NCI-H446 (cell line): ENCODE results near the gene ABHD12.

Experiments used
- DNase-seq, 2 experiments: peaks; one replicate each; lab custom pipeline; 2025; lab: John Stamatoyannopoulos, UW

Gene ABHD12

DNA sequence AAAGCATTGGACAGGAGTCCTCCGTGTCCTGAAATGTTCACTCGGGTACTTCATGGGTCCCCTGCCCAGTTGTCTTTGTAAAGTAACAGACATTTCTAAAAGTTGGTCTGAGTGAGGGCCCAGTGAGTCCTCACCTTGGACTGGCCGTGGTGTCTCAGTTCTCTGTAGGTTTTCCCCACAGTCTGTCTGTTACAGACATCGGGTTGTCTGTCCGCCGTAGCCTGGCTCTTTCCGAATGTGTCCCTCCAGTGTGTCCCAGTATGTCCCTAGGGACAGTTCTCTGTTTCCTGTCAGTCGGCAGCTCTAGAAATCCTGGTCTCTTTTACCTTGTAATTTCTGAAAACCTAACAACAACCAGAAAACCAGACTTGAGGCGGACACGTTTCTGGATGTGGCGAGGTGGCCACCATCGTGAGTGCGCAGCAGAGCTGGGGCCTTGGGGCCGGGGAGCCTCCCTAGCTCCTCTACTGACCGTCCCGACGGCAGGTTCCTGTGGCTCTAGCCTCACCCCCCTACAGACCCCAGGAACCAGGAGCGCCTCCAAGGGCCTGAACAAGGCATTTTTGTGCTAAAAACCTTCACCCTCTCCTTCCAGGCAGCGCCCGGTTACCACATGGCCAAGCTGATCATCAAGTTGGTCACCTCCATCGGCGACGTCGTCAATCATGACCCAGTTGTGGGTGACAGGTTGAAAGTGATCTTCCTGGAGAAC lies 100.6 kb downstream of the ABHD12 start:
- DNase-seq: no peak

DNA sequence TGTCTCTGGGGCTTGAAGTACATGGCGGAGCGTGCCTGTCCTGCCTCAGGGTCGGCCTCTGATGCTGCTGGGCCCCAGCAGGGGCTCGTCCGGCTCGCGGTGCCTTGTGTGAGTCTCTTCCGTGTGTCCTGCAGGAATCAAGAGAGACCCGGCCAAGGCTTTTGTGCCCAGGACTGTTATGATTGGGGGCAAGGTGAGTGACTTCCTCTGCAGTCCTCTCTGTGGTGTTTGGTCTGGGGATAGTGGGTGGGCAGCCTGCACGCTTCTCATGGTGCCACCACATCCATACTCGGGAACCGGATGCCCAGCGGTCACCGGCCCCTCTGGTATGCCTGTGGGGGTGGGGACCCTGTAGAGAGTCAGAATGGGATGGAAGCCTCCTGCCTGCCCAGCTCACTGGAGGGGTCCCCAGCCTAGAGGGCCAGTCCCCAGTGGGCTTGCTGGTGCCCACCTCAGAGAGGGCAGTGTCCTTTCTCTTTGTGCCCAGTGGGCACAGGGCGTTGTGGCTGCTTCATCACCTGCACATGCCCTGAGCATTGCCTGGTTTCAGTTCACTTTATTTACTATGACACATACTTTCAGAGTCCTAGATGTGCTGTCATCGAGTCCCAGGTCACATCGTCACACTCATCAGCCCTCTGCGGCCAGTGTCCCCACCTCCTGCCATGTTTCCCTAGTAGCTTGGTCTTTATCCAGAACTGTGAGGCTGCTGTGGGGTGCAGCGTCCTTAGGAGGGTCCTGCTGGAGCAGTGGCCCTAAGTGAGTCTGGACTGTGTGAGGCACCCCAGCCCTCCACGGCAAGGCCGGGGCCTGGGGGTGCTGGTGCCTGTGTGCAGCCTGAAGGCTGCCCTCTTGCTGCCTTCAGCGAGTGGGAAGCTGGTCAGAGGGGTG lies 102.1 kb downstream of the ABHD12 start:
- DNase-seq: no peak

DNA sequence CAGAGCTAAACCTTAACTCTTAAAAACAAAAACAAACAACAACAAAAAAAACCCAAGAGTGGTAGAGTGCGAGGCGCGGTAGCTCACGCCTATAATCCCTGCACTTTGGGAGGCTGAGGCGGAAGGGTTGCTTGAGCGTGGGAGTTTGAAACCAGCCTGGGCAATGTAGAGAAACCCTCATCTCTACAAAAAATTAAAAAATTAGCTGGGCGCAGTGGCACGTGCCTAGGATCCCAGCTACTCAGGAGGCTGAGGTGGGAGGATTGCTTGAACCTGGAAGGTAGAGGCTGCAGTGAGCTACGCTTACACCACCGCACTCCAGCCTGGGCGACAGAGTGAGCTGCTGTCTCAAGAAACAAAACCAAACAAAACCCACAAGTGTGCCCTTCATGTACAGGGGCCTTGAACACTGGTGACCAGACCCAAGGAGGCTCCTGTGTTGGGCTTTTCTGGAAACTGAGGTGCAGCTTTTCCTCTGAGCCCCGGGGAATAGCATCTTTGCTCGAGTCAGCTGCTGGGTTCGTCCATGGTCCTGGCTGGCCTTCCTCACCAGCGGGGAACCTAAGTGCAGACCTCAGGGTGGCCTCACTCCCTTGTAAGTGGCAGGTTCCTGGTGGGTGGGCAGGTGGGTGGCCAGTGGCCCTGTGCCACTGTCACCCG lies 102.9 kb downstream of the ABHD12 start:
- no peak for DNase-seq

DNA sequence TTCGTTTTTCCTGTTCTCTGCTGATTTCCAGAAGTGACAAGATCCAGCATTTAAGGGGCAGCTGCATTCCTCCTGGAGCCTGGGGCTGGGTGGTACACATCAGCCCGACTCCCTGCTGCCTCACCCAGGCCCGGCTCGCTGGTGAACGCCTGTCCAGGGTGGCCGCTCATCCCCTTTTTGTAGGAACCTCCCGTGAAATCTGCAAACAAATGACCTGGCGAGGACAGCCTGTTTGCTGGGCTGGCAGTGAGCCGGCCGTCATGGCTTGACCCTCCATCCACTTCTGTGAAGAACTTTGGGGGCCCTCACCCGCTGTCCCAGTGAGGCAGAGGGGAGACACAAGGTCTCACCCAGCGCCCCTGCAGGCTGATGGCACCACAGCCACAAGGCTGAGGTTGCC lies 103.7 kb downstream of the ABHD12 start:
- DNase-seq: no peak

DNA sequence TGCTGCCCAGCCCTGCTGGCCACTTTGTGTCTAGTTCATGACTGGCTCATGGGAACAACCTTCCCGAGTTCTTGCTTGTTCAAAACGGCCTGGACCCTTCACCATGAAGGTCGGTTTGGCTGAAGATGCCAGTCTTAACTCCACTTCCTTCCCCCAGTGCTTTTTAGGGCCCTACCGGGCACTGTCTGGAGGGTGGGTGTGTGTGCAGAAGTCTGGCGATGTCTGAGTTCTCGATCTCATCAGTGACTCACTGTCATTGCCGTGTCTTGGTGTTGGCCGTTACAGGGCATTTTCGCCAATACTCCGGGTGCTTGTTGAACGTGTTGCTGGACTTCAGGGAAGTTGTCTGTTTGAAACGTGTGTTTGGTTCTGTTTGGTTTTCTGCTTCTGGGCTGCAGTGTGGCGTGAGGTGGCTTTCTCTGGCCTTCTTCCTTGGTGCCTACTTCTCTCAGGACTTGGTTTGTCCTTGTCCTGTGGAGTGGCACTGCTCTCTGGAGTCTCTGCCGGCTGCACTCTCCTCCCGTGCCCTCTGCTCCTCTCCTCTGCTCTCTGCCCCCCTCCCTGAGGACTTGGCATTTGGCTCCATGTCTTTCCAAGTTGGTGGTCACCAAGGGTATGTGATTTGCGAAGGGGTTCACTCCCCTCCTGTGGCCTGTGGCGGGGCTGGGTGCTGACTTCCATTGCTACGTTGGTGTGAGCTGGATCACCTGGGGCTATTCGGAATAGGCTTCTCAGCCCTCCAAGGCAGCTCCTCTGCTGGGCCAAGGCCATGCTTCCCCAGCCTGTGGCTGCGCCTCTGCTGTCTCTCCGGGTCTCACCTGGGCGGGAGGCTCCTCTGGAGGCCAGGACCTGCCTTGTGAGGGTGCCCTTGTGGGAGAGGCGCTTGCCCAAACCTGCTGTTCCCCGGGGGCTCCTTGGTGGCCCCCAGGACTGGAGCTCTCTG lies 104.5 kb downstream of the ABHD12 start:
- DNase-seq: no peak

DNA sequence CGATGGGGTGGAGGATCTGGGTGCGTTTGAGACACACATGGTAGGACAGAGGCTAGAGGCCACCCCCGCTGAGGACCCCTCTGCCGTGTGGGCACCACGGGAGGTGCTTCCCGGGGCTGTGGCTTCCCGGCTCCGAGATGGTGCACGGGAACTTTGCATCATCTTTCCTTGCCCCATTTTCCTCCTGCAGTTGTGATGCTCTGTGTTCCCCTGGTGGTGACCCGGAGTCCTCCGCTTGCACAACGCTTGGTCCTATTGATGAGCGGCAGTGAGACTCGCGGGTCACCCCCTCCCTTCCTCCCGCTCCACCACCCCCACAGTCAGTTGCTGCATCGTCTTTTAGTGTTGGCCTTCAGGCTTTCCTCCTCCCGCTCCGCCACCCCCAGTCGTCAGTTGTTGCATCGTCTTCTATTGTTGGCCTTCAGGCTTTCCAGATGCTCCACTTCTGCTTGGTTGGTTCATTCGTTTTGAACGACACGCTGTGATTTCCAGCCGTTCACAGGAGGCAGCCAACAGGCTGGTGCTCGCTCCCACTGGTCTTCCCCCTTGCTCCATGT lies 105.5 kb downstream of the ABHD12 start:
- DNase-seq: peak; percentile 20 to 55

DNA sequence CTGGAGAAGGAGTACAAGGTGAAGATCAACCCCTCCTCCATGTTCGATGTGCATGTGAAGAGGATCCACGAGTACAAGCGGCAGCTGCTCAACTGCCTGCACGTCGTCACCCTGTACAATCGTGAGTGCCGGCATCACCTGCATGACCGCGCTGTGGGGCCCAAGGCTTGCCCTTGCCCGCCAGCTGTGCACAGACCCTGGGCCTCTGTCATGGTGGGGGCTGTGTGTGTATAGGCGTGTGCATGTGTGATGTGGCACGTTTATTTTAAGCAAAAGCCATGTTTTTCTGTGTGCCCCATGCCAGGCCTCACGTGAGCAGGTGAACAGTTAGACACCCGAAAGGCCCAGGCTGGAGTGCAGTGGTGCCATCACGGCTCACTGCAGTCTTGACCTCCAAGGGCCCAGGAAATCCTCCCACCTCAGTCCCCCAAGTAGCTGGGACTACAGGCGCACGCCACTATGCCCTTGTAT lies 106.5 kb downstream of the ABHD12 start:
- DNase-seq: no peak

DNA sequence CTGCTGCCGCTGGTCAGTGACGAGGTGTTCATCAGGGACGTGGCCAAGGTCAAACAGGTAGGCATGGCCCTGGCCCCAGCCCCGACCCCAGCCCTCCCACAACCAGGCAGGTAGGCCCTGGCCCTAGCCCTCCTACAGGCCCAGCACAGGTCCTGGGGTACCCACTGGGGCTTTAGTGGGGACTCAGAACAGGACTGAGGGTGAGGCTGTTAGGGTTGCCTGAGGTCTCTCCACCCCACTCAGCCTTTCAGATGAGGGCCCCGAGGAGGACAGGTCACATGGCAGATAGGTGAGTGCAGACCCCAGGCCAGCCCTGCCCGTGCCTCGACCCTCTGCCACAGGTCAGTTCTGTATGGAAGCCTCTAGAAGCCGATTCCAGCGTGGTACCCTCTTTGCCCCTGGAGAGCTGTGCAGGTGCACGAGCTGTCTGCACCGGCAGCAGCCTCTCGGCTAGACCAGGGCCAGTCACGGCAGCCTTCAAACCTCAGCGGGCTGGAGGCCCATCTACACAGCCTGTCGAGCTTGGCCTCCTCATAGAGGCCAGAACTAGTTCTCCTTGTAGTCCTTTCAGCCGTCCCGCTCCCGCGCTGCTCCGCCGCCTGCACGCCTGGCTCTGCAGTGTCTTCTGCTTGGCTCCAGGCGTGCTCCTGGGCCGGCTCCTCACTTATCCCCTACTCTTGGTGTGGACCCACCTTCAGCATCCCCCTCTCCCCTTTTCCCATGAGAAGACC lies 107.2 kb downstream of the ABHD12 start:
- DNase-seq: no peak

DNA sequence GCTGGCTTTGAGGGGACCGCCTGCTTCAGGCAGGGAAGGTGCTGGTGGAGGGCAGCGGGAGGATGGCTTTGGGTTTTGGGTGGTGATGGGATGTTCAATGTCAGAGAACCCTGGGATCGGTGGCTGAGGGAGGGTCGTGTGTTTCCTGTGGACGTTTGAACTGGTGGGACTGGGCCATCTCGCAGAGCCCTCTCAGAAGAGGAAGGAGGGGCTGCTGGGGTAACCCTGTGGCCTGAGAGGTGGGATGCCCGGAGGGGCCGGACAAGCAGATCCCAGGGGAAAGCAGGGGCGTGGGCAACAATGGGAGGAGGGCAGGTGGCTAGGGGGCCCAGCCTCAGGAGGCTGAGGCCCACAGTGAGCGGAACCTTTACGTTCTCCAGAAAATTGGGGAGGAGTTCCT lies 107.8 kb downstream of the ABHD12 start:
- DNase-seq: no peak

DNA sequence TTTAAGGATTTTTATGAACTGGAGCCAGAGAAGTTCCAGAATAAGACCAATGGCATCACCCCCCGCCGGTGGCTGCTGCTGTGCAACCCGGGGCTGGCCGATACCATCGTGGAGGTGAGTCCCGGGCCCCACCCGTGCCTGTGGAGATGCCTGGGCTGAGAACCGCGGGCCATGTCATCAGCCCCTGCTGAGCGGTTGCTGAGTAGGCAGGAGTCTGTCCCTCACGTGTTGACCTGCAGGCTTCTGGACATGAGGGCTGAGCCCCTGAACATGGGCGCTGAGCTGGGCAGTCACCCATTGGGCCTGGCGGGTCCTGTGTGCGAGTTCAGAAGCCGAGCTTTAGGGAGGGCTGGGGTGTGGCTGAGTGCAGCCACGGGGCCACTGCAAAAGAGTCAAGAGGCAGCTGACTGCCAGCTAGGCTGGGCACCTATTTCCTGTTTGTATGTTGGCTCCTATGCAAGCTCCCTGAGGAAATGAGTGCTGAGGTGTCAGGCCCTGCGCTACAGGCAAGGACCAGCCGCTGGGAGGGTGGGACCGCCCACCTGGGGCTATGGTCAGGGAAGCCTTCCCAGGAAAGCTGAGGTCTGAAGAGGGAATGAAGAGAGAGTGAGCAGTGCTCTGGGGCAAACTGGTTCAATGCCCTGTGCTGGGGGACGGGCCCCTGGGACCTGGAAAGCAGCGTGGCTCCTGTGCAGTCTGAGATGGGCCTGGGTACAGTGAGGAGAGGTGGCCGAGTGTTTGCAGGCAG lies 108.4 kb downstream of the ABHD12 start:
- no peak for DNase-seq

DNA sequence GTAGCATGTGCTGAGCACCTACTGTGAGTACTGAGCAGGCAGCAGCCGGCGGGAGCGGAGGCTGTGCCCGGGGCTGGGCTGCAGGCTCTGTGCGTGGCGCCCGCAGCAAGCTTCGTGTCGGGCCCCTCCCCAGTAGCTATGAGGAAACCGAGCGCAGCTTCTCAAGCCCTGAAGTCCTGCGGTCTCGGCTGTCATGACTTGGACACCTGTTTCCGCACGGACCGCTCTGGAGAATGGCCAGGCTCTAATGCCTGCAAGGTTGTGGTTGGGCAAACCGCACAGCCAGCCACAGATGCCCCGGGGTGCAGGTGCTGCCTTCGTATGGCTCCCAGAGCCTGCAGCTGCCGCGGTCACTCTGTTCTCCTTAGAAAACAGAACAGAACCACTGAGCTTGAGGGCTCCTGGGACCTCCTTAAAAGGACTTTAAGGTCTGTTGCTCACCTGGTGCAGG lies 109.1 kb downstream of the ABHD12 start:
- no peak for DNase-seq

DNA sequence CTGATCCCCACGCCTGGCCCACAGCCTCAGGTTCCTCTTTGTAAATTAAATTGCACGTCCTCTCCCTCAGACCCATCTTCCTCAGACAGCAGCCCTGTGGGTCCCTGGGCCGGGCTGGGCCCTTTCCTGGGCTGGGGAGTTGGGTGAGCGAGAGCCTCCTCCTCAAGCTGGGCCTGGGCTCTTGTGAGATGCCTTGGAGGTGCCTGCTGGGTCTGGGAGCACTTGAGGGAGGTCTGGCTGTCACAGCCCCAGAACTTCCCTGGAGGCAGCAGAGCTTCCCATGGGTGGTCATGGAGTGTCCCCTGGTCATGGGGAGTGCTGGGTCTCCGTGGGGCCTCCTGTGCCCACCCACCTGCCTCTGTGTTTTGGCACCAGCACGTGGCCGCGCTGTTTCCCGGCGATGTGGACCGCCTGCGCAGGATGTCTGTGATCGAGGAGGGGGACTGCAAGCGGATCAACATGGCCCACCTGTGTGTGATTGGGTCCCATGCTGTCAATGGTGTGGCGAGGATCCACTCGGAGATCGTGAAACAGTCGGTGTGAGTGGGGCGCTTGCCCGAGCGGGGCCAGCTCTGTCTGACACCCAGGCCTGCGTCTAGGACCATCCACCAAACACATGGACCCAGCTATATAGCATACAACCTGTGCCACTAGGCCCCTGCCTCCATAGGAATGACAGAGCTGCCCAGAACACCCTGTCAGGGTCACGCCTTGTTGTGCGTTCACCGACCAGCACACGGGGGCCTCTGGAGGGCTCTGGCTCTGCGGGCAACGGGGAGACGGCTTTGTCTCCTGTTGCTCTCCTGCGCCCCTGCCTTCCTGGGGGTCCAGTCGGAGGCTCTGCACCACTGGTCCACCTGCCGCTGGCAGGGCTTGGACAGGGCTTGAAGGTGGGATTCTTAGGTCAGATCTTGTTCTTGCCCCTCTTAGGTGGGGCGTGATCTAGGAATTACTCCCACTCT lies 109.8 kb downstream of the ABHD12 start:
- no peak for DNase-seq

DNA sequence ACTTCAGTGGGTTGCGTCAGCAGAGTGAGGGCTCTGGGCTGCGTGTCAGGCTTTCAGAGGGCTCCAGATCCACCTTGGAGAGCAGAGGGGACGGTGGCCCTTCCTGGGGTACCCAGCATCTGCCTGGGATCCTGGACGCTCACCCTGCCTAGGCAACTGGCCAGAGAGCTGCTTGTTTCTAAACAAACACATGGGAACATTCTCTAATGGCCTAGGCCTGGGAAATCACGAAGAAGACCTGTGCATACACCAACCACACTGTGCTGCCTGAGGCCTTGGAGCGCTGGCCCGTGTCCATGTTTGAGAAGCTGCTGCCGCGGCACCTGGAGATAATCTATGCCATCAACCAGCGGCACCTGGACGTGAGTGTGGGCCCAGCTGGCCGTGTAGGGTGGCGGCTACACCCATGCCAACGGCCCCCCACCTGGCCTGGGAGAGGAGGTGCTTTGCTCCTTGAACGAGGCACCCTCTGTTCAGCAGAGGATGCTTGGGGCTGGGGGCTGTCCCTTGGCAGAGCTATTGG lies 110.5 kb downstream of the ABHD12 start:
- DNase-seq: no peak

DNA sequence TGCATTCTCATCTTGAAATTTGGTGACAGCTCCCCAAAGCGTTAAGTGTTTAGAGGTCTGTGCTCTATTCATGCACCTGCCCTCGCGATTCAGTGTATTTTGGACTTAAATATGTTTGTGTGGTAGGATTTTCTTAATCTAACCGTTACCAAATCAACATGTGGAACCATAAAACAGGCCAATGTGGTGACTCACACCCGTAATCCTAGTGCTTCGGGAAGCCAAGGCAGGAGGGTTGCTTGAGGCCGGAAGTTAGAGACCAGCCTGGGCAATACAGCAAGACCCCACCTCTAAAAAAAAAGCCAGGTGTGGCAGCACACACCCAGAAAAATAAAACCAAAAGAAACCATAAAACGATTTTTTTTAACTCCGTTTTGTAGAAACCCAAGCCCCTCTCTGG lies 111.2 kb downstream of the ABHD12 start:
- no peak for DNase-seq

DNA sequence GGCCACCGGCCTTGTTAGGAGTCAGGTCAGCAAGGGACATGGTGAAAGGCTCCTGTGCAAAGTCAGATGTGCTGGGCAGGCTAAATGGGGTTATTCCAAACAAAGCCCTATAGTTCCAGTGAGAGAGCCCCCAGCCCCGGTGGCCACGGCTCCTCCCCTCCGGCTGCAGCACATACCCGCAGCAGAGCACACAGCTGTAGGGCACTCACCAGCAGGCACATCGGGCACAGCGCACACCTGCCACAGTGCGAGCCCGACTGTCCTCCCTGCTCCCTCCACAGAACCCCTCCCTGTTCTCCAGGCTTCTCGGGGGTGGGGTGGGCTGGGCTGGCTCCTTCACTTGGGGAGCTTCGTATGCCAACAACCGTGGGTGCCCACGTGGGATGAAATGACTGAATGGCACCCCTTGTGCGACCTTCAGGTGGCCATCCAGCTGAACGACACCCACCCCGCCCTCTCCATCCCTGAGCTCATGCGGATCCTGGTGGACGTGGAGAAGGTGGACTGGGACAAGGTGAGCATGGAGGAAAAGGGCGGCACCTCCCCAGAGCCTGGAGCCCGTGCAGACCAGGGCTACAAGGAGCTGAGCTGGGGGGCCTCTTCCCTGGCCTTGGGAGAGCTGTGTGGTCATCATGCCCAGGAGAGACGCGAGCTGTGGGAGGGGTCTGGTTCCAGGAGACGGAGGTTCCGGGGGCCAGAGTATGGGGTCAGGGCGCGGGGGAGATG lies 111.8 kb downstream of the ABHD12 start:
- no peak for DNase-seq

DNA sequence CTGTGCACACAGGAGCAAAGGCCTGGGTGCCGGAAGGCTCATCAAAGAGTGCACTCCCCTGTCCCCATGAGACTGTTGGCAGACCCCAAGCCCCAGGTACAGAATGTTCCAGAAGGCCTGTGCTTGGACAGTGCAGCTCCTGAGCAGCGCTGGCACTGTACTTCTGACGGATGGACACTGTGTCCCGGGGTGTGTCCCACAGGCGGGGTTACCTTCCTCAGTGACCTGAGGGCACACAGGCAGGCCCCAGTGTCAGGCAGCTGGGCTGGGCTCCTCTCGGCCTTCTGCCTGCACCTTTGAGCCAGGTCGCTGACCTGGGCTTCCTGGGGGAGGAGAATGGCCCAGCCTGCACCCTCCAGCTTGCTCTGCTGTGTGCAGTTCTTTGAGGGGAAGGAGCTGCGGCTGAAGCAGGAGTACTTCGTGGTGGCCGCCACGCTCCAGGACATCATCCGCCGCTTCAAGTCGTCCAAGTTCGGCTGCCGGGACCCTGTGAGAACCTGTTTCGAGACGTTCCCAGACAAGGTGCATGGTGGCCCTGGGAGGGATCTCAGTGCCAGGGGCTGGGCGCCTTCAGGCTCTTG lies 112.6 kb downstream of the ABHD12 start:
- DNase-seq: no peak
